Measurements from ENCODE around the gene OR2AT4. TPM values are rescaled to one million over a fixed set of nuclear protein-coding genes. Genes with fewer than 3 reads are reported as not detected.
"Not testable (repeated sequence)": the region's sequence is repeated elsewhere in the genome, so short reads cannot be mapped to it uniquely, and the experiment has no call there.

The OR2AT4 gene
- total and polyA plus RNA-seq, 2 donors (not counting 3 experiments of a cell fraction or from before 2014, with no cell fraction given), result not detected

- POLR2A ChIA-PET, result no interaction called here
- DNase-seq (ENCODE audit: low read depth, low spot score) (no peak), FAIRE-seq (no peak)
- no peaks in the 10 kb centered on the region for H3K36me3 ChIP-seq (ENCODE audit: control insufficient read depth in 2 of 2, extremely low read depth in 1 of 2, insufficient read depth in 2 of 2, low read length in 2 of 2)
- H3K4me2 ChIP-seq (ENCODE audit: insufficient read depth, low read length), result no peak overlapping the region
- no peaks in the 10 kb centered on the region for H3K9me3 ChIP-seq (replicated peaks; ENCODE audit: control insufficient read depth, insufficient read depth, low read length)
- no peaks in the 10 kb centered on the region for H3K9me1 ChIP-seq (replicated peaks; ENCODE audit: control insufficient read depth, extremely low read depth, insufficient read depth, low read length)
- CTCF ChIA-PET, result interaction anchor here (0.7 kb wide), 1 partner anchor 84 kb away, joined by 3 read pairs; no protein-coding TSS in a partner anchor
- BruUV-seq (replicated peaks), result no TSS peak
- TF ChIP-seq POLR2A (IDR thresholded peaks at IDR 0.05; ENCODE audit: low read depth, low read length) (no peak), MAX (IDR thresholded peaks at IDR 0.05; ENCODE audit: insufficient read depth, insufficient read length) (no peak), JUN (IDR thresholded peaks at IDR 0.05; ENCODE audit: borderline replicate concordance, insufficient read depth, insufficient read length, low read depth) (no peak), MYC (IDR thresholded peaks at IDR 0.05; ENCODE audit: low read depth, low read length) (no peak), POLR2AphosphoS5 (IDR thresholded peaks at IDR 0.05; ENCODE audit: insufficient read depth, low read depth, low read length) (no peak), EZH2 (IDR thresholded peaks at IDR 0.05; ENCODE audit: borderline replicate concordance, low read depth, low read length, severe bottlenecking) (no peak), GATA2 (IDR thresholded peaks at IDR 0.05; ENCODE audit: insufficient read depth, insufficient read length, low read depth, low read length) (no peak), FOS (IDR thresholded peaks at IDR 0.05; ENCODE audit: borderline replicate concordance, insufficient read depth, low read length) (no peak)
- TF ChIP-seq, protein P1, sequence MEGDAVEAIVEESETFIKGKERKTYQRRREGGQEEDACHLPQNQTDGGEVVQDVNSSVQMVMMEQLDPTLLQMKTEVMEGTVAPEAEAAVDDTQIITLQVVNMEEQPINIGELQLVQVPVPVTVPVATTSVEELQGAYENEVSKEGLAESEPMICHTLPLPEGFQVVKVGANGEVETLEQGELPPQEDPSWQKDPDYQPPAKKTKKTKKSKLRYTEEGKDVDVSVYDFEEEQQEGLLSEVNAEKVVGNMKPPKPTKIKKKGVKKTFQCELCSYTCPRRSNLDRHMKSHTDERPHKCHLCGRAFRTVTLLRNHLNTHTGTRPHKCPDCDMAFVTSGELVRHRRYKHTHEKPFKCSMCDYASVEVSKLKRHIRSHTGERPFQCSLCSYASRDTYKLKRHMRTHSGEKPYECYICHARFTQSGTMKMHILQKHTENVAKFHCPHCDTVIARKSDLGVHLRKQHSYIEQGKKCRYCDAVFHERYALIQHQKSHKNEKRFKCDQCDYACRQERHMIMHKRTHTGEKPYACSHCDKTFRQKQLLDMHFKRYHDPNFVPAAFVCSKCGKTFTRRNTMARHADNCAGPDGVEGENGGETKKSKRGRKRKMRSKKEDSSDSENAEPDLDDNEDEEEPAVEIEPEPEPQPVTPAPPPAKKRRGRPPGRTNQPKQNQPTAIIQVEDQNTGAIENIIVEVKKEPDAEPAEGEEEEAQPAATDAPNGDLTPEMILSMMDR (IDR thresholded peaks at IDR 0.05; ENCODE audit: extremely low read depth in 1 of 2, insufficient read depth in 1 of 2, low read depth in 1 of 2, low read length in 2 of 2), result no peak
- H3K4me1 ChIP-seq (ENCODE audit: control insufficient read depth, extremely low read depth, insufficient read depth, low read length), result peaks cover 2% of the 10 kb centered on the region
- intact Hi-C loops (cut with micrococcal nuclease) (no loop called here), dilution Hi-C loops (cut with MboI; ENCODE audit: extremely low pct_ligation_motif_present, low sequenced_read_pairs) (no loop called here)
- H3K27me3 ChIP-seq (ENCODE audit: control insufficient read depth in 2 of 2, insufficient read depth in 2 of 2, low read length in 2 of 2), result peaks cover 2 to 3% of the 10 kb centered on the region in 2 experiments
- no peak overlapping the region for H3K27ac ChIP-seq (ENCODE audit: insufficient read depth, low read depth, low read length)
- H3K4me3 ChIP-seq (replicated peaks in 1 of 3; ENCODE audit: insufficient read depth in 1 of 3, low read depth in 1 of 3, low read length in 3 of 3), result no peak overlapping the region
- no peak overlapping the region for H3K9ac ChIP-seq (replicated peaks; ENCODE audit: extremely low read depth, insufficient read depth, low read length)
- no peaks in the 10 kb centered on the region for H4K20me1 ChIP-seq (replicated peaks; ENCODE audit: control insufficient read depth, extremely low read depth, insufficient read depth, low read length)
- H2AFZ ChIP-seq (ENCODE audit: low read depth, low read length), result no peak overlapping the region
- H3K79me2 ChIP-seq (ENCODE audit: control insufficient read depth, insufficient read depth, low read length), result no peaks in the 10 kb centered on the region
Observed at GRCh38 chr11:75107187-75107586, 10.5 kb upstream of the OR2AT4 start.

DNA sequence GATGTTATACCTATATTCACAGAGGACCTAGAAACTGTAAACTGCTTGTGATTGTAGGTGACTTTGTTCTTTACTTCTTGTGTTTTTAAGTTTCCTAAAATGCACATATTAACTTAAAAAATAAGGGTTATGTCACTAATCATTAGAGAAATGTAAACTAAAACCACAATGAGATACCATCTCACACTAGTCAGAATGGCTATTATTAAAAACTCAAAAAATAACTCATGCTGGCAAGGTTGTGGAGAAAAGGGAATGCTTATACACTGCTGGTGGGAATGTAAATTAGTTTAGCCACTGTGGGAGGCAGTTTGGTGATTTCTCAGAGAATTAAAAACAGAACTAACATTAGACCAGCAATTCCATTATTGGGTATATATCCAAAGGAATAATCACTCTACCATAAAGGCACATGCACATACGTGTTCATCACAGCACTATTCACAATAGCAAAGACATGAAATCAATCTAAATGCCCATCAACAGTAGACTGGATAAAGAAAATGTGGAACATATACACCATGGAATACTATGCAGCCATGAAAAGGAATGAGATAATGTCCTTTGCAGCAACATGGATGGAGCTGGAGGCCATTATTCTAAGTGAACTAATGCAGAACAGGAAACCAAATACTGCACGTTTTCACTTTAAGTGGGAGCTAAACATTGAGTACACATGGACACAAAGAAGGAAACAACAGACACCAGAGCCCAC, 9.4 kb upstream of the OR2AT4 start:
- H3K4me2 ChIP-seq (ENCODE audit: insufficient read depth, low read length); POLR2A ChIA-PET; H3K27ac ChIP-seq (ENCODE audit: insufficient read depth, low read depth, low read length); H3K36me3 ChIP-seq (ENCODE audit: control insufficient read depth in 2 of 2, extremely low read depth in 1 of 2, insufficient read depth in 2 of 2, low read length in 2 of 2); H4K20me1 ChIP-seq (replicated peaks; ENCODE audit: control insufficient read depth, extremely low read depth, insufficient read depth, low read length); H3K9me3 ChIP-seq (replicated peaks; ENCODE audit: control insufficient read depth, insufficient read depth, low read length); intact Hi-C loops (cut with micrococcal nuclease); FAIRE-seq; H3K9ac ChIP-seq (replicated peaks; ENCODE audit: extremely low read depth, insufficient read depth, low read length); H2AFZ ChIP-seq (ENCODE audit: low read depth, low read length); H3K4me3 ChIP-seq (replicated peaks in 1 of 3; ENCODE audit: insufficient read depth in 1 of 3, low read depth in 1 of 3, low read length in 3 of 3); dilution Hi-C loops (cut with MboI; ENCODE audit: extremely low pct_ligation_motif_present, low sequenced_read_pairs); H3K4me1 ChIP-seq (ENCODE audit: control insufficient read depth, extremely low read depth, insufficient read depth, low read length); H3K9me1 ChIP-seq (replicated peaks; ENCODE audit: control insufficient read depth, extremely low read depth, insufficient read depth, low read length); H3K79me2 ChIP-seq (ENCODE audit: control insufficient read depth, insufficient read depth, low read length); BruUV-seq (replicated peaks); H3K27me3 ChIP-seq (ENCODE audit: control insufficient read depth in 2 of 2, insufficient read depth in 2 of 2, low read length in 2 of 2); DNase-seq (ENCODE audit: low read depth, low spot score): not testable (repeated sequence)
- CTCF ChIA-PET, result interaction anchor here (0.7 to 1.1 kb wide), 3 partner anchors 28 to 83 kb away, joined by 3 to 5 read pairs (median 3); no protein-coding TSS in a partner anchor
